K562 (cell line): ENCODE data around the gene ATRIP. TPM values are rescaled to one million over a fixed set of nuclear protein-coding genes. Genes with fewer than 3 reads are reported as not detected.

Experiments
- ATAC-seq: fragments of 200-7000 bp; cut with Tn5 transposase; 3 replicates; pipeline ENCODE4 v1.9.1; 2020; ENCODE audit warnings: moderate library complexity
- BruUV-seq: library from RNA; stranded (reverse); fragments of 400-500 nt; replicated peaks from 2 replicates; lab custom pipeline; 2021; lab: Mats Ljungman, UMichigan
- CTCF ChIA-PET: fragments of 300-600 bp; formaldehyde crosslinking; extraction: SDS; loops from one replicate; lab custom pipeline; 2021; ENCODE audit warnings: low intra/inter-chr PET ratio; lab: Yijun Ruan, JAX
- POLR2A ChIA-PET: fragments of 300-600, 350-650 bp; sonication (Branson Sonifier 250); formaldehyde crosslinking; extraction: SDS; loops from one replicate; lab custom pipeline; 2021; ENCODE audit warnings: antibody characterized with exemption, inconsistent platforms; lab: Yijun Ruan, JAX
- DNase-seq, 4 experiments: peaks; one replicate each; pipeline versions ENCODE4 v3.0.0 to v3.0.0-alpha.2; 2011 to 2018; ENCODE audit warnings: low spot score in 3 of 4, mixed read lengths in 3 of 4; ENCODE audit errors: extremely low read depth in 1 of 4
- FAIRE-seq: peaks from 2 replicates; lab custom pipeline; 2011; peaks lifted over from hg19 to GRCh38; lab: Jason Lieb, UNC
- H2AFZ ChIP-seq: 2 replicates; pipeline ENCODE4 v1.6.0; 2011; ENCODE audit warnings: low read depth, low read length, control low read depth, inconsistent platforms
- H3K27ac ChIP-seq: fragments of 200-600 bp; 3 replicates; pipeline ENCODE4 v1.8.0; 2011; ENCODE audit warnings: low read depth, mild to moderate bottlenecking, control low read depth, inconsistent platforms, low read length, moderate library complexity, mixed read lengths; ENCODE audit errors: extremely low read depth
- H3K27me3 ChIP-seq, 2 experiments: fragments of 300-600 bp in 1 of 2; 2 replicates in 1 of 2; 3 replicates in 1 of 2; pipeline versions ENCODE4 v1.6.0 to v1.8.0; 2011; ENCODE audit warnings: inconsistent platforms in 2 of 2, low read length in 2 of 2, mild to moderate bottlenecking in 1 of 2, mixed read lengths in 1 of 2, moderate library complexity in 1 of 2; ENCODE audit not compliant: control insufficient read depth in 2 of 2, insufficient read depth in 2 of 2
- H3K36me3 ChIP-seq: fragments of 300-600 bp; 3 replicates; pipeline ENCODE4 v1.8.0; 2011; ENCODE audit warnings: mild to moderate bottlenecking, low read length, inconsistent platforms; ENCODE audit not compliant: control insufficient read depth, insufficient read depth
- H3K4me1 ChIP-seq, 2 experiments: fragments of 200-600 bp in 1 of 2; replicated peaks in 1 of 2; 2 replicates in 1 of 2; 3 replicates in 1 of 2; pipeline versions ENCODE4 v1.5.1 to v1.8.0; 2011; ENCODE audit warnings: inconsistent platforms in 2 of 2, low read length in 2 of 2, mild to moderate bottlenecking in 1 of 2, mixed read lengths in 1 of 2, moderate library complexity in 1 of 2; ENCODE audit not compliant: control insufficient read depth in 2 of 2, insufficient read depth in 2 of 2
- H3K4me2 ChIP-seq: 2 replicates; pipeline ENCODE4 v1.6.1; 2011; ENCODE audit warnings: low read length, control low read depth, inconsistent platforms, mixed read lengths; ENCODE audit not compliant: insufficient read depth
- H3K4me3 ChIP-seq: fragments of 200-600 bp; sonication (generic), shearing (Covaris generic); 2 replicates; pipeline ENCODE4 v1.5.1; 2016; ENCODE audit warnings: control low read depth, inconsistent platforms
- H3K79me2 ChIP-seq: fragments of 200-600 bp; 3 replicates; pipeline ENCODE4 v1.8.0; 2011; ENCODE audit warnings: low read length, inconsistent platforms; ENCODE audit not compliant: control insufficient read depth, insufficient read depth
- H3K9ac ChIP-seq, 2 experiments: 2 replicates each; pipeline versions ENCODE4 v1.6.0 to v1.6.1; 2011; ENCODE audit warnings: low read depth in 2 of 2, low read length in 2 of 2, control low read depth in 1 of 2, inconsistent platforms in 1 of 2, mild to moderate bottlenecking in 1 of 2, mixed read lengths in 1 of 2; ENCODE audit not compliant: insufficient read depth in 1 of 2
- H3K9me1 ChIP-seq: one replicate; pipeline ENCODE4 v1.6.0; 2011; ENCODE audit warnings: inconsistent platforms, mild to moderate bottlenecking, low read length, moderate library complexity; ENCODE audit not compliant: control insufficient read depth, insufficient read depth
- H3K9me3 ChIP-seq: replicated peaks from 2 replicates; pipeline ENCODE4 v1.5.1; 2011; ENCODE audit warnings: low read depth, low read length, inconsistent platforms; ENCODE audit not compliant: control insufficient read depth, insufficient read depth
- H4K20me1 ChIP-seq: replicated peaks from 2 replicates; pipeline ENCODE4 v1.6.1; 2011; ENCODE audit warnings: low read length, inconsistent platforms, mixed read lengths; ENCODE audit not compliant: control insufficient read depth, insufficient read depth
- EGR1 ChIP-seq: fragments of 450-650 bp; conservative IDR thresholded peaks from 2 replicates; pipeline ENCODE4 v1.6.1; 2017; ENCODE audit warnings: mild to moderate bottlenecking
- HDAC8 ChIP-seq: fragments of 450-650 bp; IDR thresholded peaks from 2 replicates; pipeline ENCODE4 v1.6.1; 2016; ENCODE audit warnings: mild to moderate bottlenecking, missing genetic modification characterization, moderate library complexity, missing compliant biosample characterization
- HLTF ChIP-seq: fragments of 450-650 bp; IDR thresholded peaks from 2 replicates; pipeline ENCODE4 v1.6.1; 2016
- MTA1 ChIP-seq: fragments of 450-650 bp; IDR thresholded peaks from 2 replicates; pipeline ENCODE4 v1.6.1; 2017; ENCODE audit warnings: borderline replicate concordance
- NR2C1 ChIP-seq, 2 experiments: fragments of 450-650 bp; IDR thresholded peaks; 2 replicates each; pipeline ENCODE4 v1.6.1; 2017; ENCODE audit warnings: mild to moderate bottlenecking in 2 of 2, antibody characterized with exemption in 1 of 2, inconsistent platforms in 1 of 2, missing compliant biosample characterization in 1 of 2, missing genetic modification characterization in 1 of 2
- U2AF2 ChIP-seq: fragments of 200-400 bp; formaldehyde crosslinking; optimal IDR thresholded peaks from 2 replicates; pipeline ENCODE3; 2017; ENCODE audit warnings: low read depth, mild to moderate bottlenecking, low read length
- XRCC4 ChIP-seq: IDR thresholded peaks from one replicate; pipeline ENCODE4 v1.6.1; 2011; ENCODE audit not compliant: insufficient read depth, insufficient read length; ENCODE audit errors: extremely low read depth
- ZNF224 ChIP-seq: sonication (generic); formaldehyde crosslinking; IDR thresholded peaks from 2 replicates; pipeline ENCODE4 v1.8.0; 2022; ENCODE audit warnings: mild to moderate bottlenecking, missing genetic modification reagents
- ZNF232 ChIP-seq: sonication (generic); formaldehyde crosslinking; IDR thresholded peaks from 2 replicates; pipeline ENCODE4 v1.8.0; 2022; ENCODE audit warnings: mild to moderate bottlenecking, missing genetic modification reagents
- ZNF436 ChIP-seq: fragments of 250-450, 450-650 bp; sonication (Bioruptor Pico); formaldehyde crosslinking; IDR thresholded peaks from 2 replicates; pipeline ENCODE4 v1.7.0; 2020; ENCODE audit warnings: mild to moderate bottlenecking
- ZNF586 ChIP-seq: fragments of 450-650 bp; formaldehyde crosslinking; conservative IDR thresholded peaks from 2 replicates; pipeline ENCODE4 v1.4.0; 2020; ENCODE audit warnings: mild to moderate bottlenecking, moderate library complexity
- WGBS: fragments of 100-300 bp; shearing (Covaris generic); methylation state at CpG from one replicate; pipeline ENCODE4 v1.1.6; 2016; ENCODE audit warnings: low coverage, mixed read lengths; ENCODE audit not compliant: insufficient coverage; ENCODE audit errors: missing lambda C conversion rate; 5-methylcytosine and 5-hydroxymethylcytosine counted together
- in situ Hi-C: fragments of 300-500 bp; cut with MboI; formaldehyde crosslinking; loops from 4 replicates; pipeline ENCODE4 v1.15.0; 2018; ENCODE audit warnings: inconsistent platforms, mixed read lengths
- intact Hi-C: fragments of 100-400 bp; cut with micrococcal nuclease; formaldehyde crosslinking; loops from 2 replicates; pipeline ENCODE4 v1.14.2; 2022
- polyA plus RNA-seq, 8 experiments: library from polyadenylated mRNA; depleted of rRNA in 4 of 8; stranded (reverse) in 5 of 8; unstranded in 3 of 8; fragments of >200 nt; fragmentation: Nextera tagmentation in 2 of 8; fragmentation: Illumina TruSeq in 1 of 8; extraction: Ambion mirVana in 2 of 8; extraction: Trizol in 1 of 8; gene quantifications; 2 replicates each; pipeline versions ENCODE4 v1.2.1 to v1.2.3, GENCODE V29; 2011 to 2014; ENCODE audit warnings: inconsistent platforms in 1 of 8, missing spikeins in 1 of 8
- total RNA-seq, 7 experiments: library from RNA; depleted of rRNA in 6 of 7; stranded (reverse); fragments of >200 nt in 6 of 7; fragmentation: Illumina TruSeq in 2 of 7; extraction: Trizol in 2 of 7; gene quantifications; 2 replicates each; pipeline versions ENCODE4 v1.2.1 to v1.2.3, GENCODE V29; 2011 to 2021; ENCODE audit warnings: low replicate concordance in 1 of 7
- TF ChIP-seq, protein P1 (sequence below): fragments of 250-450 bp; sonication (Bioruptor Pico); IDR thresholded peaks from 2 replicates; pipeline ENCODE4 v1.4.0; 2020; ENCODE audit warnings: mild to moderate bottlenecking, moderate library complexity, borderline replicate concordance
- TF ChIP-seq, protein P2 (sequence below): fragments of 150-350 bp; conservative IDR thresholded peaks from 2 replicates; pipeline ENCODE4 v1.6.1; 2014; ENCODE audit warnings: low read length

The ATRIP gene
- total and polyA plus RNA-seq, 9 of the 15 experiments (the other 6 are each of a cell fraction or from before 2014, with no cell fraction given): 1.7 to 15.7 (median 10.5) TPM

DNA sequence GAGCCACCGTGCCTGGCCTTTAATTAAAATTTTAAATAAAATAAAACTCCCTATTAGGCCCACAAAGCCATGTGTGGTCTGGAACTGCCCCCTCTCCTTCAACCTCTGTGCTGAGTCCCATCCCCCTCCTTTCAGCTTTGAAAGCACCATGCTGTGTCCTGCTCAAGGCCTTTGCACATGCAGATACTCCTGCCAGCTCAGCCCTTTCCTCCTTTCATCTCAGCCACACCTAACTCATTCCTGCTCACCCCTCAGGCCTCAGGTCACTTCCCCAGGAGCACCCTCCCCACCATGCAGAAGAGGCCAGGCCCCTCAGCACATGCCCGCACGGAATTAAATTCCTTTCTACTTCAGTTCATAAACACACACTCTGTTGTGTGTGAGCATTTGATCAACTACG is 28.1 kb downstream of the ATRIP start:
- Histone ChIP-seq H2AFZ (no peak overlapping the region), H3K4me2 (no peak overlapping the region), H3K4me3 (no peak overlapping the region), H3K9me3 (no peaks in the 10 kb centered on the region), H3K27me3 (no peaks in the 10 kb centered on the region), H3K79me2 (peaks cover 22% of the 10 kb centered on the region), H3K9ac (no peak overlapping the region; a peak in 1 of 4 replicates), H3K4me1 (peaks cover 5 to 30% of the 10 kb centered on the region in 2 experiments; a peak in 4 of 5 replicates), H3K9me1 (no peaks in the 10 kb centered on the region), H4K20me1 (no peaks in the 10 kb centered on the region), H3K36me3 (peaks cover 3% of the 10 kb centered on the region; the same call in 1 of the 3 replicates), H3K27ac (no peak overlapping the region)
- no peak for DNase-seq
- FAIRE-seq: no peak
- no peak for ATAC-seq
- in situ Hi-C loops: no loop called here
- ChIA-PET CTCF (no interaction called here), POLR2A (interaction anchor here (1.1 to 2.5 kb wide), 2 partner anchors 75 to 83 kb away, joined by 3 to 6 read pairs; no protein-coding TSS in a partner anchor)
- WGBS: 73% methylated on average over 2 of the region's 4 CpGs
- BruUV-seq: no TSS peak
- intact Hi-C loops: no loop called here
- TF ChIP-seq NR2C1 (IDR thresholded peaks at IDR 0.05) (no peak), NR2C1 (tag; IDR thresholded peaks at IDR 0.05) (no peak), U2AF2 (no peak), HLTF (no peak), ZNF586 (no peak), ZNF436 (CRISPR knock-in tag) (no peak), ZNF232 (CRISPR knock-in tag) (no peak), HDAC8 (tag) (no peak), MTA1 (no peak), ZNF224 (CRISPR knock-in tag) (no peak), EGR1 (no peak), XRCC4 (no peak)
- TF ChIP-seq, protein P1, sequence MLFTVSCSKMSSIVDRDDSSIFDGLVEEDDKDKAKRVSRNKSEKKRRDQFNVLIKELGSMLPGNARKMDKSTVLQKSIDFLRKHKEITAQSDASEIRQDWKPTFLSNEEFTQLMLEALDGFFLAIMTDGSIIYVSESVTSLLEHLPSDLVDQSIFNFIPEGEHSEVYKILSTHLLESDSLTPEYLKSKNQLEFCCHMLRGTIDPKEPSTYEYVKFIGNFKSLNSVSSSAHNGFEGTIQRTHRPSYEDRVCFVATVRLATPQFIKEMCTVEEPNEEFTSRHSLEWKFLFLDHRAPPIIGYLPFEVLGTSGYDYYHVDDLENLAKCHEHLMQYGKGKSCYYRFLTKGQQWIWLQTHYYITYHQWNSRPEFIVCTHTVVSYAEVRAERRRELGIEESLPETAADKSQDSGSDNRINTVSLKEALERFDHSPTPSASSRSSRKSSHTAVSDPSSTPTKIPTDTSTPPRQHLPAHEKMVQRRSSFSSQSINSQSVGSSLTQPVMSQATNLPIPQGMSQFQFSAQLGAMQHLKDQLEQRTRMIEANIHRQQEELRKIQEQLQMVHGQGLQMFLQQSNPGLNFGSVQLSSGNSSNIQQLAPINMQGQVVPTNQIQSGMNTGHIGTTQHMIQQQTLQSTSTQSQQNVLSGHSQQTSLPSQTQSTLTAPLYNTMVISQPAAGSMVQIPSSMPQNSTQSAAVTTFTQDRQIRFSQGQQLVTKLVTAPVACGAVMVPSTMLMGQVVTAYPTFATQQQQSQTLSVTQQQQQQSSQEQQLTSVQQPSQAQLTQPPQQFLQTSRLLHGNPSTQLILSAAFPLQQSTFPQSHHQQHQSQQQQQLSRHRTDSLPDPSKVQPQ (CRISPR knock-in tag): no peak
- TF ChIP-seq, protein P2, sequence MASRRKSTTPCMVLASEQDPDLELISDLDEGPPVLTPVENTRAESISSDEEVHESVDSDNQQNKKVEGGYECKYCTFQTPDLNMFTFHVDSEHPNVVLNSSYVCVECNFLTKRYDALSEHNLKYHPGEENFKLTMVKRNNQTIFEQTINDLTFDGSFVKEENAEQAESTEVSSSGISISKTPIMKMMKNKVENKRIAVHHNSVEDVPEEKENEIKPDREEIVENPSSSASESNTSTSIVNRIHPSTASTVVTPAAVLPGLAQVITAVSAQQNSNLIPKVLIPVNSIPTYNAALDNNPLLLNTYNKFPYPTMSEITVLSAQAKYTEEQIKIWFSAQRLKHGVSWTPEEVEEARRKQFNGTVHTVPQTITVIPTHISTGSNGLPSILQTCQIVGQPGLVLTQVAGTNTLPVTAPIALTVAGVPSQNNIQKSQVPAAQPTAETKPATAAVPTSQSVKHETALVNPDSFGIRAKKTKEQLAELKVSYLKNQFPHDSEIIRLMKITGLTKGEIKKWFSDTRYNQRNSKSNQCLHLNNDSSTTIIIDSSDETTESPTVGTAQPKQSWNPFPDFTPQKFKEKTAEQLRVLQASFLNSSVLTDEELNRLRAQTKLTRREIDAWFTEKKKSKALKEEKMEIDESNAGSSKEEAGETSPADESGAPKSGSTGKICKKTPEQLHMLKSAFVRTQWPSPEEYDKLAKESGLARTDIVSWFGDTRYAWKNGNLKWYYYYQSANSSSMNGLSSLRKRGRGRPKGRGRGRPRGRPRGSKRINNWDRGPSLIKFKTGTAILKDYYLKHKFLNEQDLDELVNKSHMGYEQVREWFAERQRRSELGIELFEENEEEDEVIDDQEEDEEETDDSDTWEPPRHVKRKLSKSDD: no peak
